Stimulated activated CD4-positive, alpha-beta T cell treated with anti-CD3 and anti-CD28 coated beads, Interleukin-1b, Interleukin-23, amount 100 ng/mL, for 24 hours (primary cell): ENCODE measurements around the gene CDH4.

ENCODE experiments used
- DNase-seq, 4 experiments: peaks; one replicate each; pipeline ENCODE4 v3.0.0-alpha.2; 2020; ENCODE audit warnings: low read depth in 4 of 4, low spot score in 1 of 4

CDH4 gene

DNA sequence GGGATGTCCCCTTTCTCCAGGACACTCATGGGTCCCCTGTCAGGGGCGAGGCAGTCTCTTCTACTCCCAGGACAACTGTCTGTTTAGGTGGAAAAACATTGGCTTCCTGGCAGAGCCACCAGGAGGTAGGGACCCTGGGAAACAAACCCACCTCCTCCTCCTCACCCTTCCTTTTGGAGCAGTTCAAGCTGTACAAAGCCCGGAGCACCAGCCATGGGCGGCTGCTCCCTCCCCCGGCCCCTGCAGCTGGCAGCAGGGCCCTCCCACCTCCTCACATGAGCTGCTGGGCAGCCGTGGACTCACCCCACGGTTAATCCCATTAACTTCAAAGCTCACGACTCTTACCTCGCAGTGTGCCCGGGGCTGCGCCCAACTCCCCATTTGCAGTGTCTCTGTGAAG is 48.6 kb downstream of the CDH4 start:
- DNase-seq, result no peak

DNA sequence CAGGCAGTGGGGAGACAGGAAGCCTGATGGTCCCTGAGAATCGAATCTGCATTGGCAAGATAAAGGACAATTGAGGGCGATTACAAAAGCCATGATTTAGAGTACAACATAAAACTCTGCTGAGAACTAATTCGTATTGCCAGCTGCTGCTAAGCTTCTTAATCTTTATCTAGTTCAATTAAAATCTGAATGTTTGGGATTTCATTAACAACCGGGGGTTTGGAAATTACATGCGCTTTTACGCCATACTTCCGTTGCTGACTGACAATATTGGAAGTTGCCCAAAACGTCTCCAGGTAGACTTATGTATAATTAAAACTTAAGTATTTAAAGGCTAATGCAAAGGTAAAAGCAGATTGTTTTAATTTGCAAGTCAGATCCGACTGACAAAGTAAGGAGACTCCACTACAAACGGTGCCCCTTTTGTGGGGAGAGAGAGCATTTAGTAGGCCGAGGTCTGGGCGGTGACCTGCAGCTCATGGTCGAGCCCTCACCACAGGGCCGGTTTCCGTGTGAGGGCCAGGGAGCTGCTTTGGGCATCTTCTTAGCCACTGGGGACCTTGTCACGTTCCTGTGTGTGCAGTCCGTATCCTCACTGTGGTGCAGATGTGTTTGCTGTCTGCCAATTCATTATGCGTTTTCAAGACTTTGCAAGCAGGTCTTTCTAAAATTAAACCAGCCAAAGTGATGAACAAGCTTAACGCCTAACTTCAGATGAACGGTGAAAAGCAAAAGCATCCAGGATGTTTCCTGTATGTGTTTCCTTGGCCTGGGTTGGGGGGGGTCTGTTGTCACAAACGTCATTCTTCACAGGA is 49.9 kb downstream of the CDH4 start:
- DNase-seq, result no peak

DNA sequence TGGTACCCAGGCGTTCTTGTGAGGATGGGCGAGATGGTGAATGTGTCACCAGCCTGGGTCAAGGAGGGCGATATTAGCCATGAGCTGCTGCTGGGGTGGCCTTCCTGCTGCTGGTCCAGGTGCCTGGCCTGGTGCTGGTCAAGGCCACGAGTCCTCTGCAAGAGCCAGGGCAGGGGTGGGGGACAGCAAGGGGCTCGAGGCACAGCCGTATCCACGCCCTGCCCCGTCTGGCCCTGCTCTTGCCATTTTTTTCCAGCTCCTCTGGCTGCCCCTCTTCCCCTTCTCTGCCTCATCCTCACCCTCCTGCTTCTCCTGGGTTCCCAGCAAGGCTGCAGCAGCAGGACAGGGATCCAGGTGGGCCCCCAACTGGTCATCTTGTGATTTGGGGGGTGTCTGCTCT is 51.2 kb downstream of the CDH4 start:
- DNase-seq, result no peak

DNA sequence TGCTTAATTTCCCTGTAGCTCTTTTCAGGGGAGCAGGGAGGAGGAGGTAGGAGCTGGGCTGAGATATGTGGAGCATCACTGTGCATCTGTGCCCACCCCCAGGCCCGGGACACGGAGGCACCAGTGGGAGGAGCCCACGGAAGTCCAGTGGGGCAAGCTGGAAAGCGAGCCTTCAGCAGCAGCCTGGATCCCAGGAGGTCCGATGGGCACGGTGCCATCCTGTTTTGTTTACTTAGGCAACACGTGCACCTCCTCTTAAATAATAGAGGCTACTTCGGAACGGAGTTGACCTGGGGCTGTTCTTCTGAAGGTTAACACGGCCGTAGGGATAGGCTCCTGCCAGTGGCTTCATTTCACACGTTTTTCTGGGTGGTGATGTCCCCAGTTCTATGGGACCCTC is 51.6 kb downstream of the CDH4 start:
- DNase-seq, result no peak

DNA sequence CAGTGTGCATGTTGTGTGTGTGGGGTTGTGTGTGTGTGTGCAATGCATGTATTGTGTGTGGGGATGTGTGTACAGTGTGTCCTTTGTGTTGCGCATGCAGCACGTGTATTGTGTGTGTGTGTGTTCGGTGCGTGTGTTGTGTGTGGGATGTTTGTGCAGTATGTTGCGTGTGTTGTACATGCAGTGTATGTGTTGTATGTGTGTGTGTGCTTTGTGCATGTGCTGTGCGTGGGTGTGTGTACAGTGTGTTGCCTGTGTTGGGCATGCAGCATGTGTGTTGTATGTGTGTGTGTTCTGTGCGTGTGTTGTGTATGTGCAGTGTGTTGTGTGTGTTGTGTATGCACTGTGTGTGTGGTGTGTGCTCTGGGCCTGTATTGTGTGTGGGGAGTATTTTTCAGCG is 52.7 kb downstream of the CDH4 start:
- DNase-seq, result no peak

GRCh38 chr20:61306937-61307475 is 54.9 kb downstream of the CDH4 start:
- DNase-seq, result no peak

DNA sequence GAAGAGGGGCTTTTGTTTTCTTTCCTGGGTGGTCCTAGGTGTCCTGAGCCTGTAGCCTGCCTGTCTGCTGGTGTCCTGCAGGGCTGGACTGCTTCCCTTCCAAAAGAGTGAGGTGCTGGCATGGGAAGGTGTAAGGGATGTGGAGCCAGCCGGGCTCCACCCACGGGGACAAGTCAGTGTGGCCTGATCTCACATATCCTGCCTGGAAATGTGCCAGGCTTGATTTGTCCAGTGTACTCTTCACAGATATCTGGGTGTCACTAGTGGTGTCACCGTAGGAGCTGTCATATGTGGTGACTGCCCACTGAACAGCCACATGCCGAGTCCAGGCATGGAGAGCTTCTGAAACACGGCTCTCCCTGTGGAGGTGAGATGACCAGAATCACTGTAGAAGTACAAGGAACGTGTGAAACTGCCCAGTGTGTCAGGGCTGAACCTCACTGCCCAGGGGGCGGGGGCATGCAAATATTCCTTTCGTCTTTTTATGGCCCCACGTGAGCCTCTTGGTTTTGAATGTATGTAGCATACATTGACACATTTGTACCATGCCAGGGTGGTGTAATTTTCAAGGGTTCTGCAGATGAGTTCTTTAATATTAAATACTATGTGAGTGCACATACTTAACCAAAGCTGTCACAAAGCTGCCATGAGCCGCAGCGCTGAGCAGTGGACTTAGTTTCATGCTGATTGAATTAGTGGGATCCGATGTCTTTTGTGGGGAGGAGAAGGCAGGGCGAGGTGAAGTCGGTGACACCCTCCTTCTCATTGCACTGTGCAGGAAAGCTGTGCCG is 55.8 kb downstream of the CDH4 start:
- DNase-seq, result no peak

DNA sequence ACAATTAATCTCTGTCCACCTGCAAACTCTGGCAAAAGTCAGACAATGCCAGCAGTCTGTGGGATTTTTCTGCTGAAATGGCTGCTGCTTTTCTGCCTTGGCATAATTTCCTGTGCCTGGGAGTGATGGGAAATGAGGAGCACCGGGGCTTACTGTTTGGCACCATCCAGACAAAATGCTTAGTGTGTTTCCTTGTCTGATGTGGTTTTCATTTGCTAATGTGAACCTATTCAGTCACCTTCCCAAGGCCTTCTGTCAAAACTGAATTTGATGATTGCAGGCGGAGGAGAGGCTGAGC is 56.4 kb downstream of the CDH4 start:
- no peak for DNase-seq

DNA sequence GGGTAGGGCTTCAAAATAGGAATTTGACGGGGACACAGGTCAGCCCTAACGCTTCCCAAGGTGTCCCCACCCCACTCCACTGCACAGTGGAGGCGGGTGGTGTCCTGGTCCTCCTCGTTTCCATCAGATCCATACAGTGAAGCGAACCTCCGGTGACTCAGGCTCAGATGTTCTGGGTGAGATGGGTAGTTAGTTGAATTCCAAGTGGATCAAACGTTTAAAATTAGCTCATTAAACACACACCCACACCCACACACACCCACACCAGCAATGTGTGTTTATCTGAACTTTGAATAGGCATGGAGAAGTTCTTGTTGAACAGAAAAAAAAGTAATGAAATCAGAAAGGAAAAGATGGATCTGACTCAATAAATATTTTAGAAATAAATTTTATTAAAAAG is 58.9 kb downstream of the CDH4 start:
- DNase-seq, result no peak

- no peak for DNase-seq
Observed at GRCh38 chr20:61311656-61312387, 59.8 kb downstream of the CDH4 start.

DNA sequence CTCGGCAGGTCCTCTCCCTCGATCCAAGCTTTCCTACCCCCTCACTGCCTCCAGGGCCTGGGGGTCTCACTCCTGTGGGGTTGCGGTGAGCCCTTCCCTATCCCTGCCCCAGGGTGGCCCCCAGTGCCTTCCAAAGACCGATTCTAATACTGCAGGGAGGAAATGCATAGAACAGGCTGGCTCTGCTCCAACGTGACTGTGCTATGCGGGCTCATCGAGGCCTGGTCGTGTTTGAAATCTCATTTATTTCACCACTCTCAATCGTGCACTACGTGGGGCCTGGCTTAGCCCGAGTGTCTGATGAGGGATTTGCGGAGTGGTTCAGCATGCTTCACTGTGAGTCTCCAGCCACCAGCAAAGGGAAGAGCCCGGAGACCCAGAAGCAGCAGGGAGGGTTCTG is 60.9 kb downstream of the CDH4 start:
- DNase-seq, result no peak

GRCh38 chr20:61313396-61313795 is 61.3 kb downstream of the CDH4 start:
- no peak for DNase-seq

- DNase-seq, result no peak
Observed at GRCh38 chr20:61314326-61315010, 62.4 kb downstream of the CDH4 start.

DNA sequence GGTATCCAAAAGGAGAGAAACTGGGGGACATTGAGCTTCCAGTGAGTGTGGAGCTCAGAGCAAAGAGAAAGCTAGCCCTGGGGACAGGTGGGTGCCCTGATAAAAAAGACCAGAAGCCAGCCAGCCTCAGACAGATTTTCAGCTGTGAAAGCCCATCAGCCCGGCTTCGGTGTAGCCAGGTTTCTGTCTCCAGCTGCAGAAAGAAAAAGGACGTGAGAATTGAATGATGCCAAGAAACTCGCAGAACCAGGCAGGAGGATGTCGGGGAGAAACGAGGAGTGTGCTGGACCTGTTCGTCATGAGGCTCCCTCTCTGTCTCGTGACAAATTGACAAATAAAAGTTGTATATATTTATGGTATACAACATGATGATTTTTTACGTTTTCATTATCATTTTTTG is 63.3 kb downstream of the CDH4 start:
- DNase-seq, result no peak

GRCh38 chr20:61316346-61316745 is 64.3 kb downstream of the CDH4 start:
- no peak for DNase-seq

DNA sequence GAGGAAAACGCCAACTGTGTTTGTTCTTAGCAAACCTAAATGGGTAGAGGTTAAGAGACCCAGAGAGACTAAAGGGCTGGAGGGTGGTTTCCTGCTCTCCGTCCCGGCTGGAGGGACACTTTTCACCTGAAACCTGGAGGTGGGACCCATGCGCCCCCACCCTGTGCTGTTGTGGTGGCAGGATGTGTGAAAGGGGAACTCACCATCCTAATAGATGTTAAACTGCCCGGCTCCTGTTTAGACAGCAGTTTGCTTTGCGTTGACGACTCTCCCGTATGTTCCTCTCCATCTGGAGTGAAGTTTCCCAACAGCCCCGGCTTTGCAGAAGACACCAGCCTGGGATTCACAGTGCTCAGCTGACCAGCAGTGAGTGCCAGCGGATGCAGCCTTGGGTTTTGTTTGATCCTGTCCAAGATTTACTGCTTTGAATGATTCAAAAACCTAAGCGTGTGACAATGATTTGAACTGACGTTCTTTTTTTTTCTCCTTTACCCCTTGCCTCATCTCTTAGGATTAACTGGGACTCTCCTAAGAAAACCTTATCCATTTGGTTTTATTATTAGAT is 66.0 kb downstream of the CDH4 start:
- DNase-seq, result no peak

DNA sequence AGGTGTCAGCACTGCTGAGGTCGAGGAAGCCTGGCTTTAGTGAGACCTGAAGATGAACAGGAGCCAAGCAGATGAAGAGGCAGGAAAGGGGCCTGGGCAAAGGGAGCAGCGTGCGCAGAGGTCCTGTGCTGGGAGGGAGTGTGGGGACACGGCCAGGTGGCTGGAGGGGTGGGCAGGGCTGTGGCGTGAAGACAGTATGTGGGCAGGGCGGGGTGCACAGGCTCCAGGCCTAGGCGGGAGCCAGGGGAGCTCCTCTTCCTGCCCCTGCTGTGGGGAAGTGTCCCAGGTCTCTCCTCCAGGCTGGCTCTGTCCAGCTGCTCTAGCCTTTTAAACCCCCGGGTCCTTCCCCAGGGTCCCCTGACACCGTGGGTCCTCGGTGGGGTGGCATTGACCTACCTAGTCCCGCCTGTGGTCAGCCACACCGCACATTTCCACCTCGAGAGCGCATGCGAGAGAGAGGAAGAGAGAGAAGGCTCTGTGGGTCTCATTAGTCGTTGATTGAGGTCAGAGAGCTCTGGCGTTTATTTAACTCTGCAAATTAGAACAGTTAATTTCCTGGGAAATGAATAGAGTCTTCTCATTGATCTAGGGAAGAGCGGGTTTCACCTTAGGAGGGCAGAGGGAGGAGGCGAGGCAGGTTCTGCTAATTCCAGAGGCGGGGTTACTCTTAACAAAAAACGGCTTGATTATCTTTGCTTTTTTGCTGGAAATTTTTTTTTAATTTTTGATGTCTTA is 68.8 kb downstream of the CDH4 start:
- DNase-seq, result no peak

DNA sequence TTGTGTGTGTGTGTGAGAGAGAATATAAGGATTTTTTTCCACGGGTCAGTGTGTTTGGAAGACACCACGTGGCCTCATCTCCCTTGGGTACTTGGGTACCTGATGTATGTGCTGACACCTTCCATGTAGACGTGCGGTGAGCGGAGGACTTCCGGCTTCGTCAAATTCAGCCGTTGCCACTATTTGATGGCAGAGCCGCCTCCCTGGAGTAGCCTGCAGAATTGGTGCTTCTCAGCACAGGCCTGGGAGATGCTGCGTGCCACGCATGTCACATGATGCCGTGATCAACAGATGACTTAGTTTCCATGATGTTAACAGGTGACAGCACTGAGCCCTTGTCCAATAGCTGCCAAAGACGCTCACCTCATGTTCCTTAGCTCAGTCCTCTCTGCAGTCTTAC is 69.4 kb downstream of the CDH4 start:
- DNase-seq, result no peak

DNA sequence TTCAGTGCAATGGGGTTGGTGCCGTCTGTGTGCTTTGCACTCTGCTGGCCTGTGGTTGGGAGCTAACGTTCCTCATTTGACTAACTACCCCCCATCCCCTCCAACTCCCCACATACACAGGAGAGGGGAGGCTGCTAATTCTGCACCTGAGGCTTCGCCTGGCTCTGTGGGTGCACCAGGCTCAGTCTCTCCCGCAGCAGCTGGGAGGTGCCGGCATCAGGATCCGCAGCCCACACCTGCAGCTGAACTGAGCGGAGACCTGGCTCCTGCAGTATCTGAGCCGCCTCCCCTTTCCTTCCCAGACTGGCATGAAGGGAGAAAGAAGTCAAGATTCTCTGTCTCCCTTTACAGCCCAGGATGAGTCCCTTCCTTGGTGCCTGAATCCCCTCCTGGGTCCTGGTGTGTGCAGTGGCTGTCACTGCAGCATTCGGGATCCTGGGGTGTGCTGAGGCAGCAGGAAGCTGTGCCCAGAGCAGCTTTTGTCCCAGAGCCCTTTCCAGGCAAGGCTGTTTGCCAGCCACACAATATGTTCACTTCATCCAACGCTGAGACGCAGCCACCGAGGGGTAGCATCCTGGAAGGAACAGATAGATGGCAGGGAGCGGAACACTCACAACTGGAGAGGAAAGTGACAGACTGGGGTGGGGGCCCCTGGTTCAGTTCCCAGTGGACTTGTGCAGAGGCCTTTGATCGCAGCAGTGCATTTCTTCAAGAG is 70.2 kb downstream of the CDH4 start:
- no peak for DNase-seq

GRCh38 chr20:61324906-61325305 is 72.8 kb downstream of the CDH4 start:
- no peak for DNase-seq
